CD1c-positive myeloid dendritic cell (primary cell): Measurements from ENCODE around the gene MRPS5.
"Not testable (repeated sequence)": the region's sequence is repeated elsewhere in the genome, so short reads cannot be mapped to it uniquely, and the experiment has no call there.

Experiments used
- DNase-seq: peaks from one replicate; pipeline ENCODE4 v3.0.0-alpha.2; 2016; ENCODE audit errors: extremely low spot score

The MRPS5 gene

DNA sequence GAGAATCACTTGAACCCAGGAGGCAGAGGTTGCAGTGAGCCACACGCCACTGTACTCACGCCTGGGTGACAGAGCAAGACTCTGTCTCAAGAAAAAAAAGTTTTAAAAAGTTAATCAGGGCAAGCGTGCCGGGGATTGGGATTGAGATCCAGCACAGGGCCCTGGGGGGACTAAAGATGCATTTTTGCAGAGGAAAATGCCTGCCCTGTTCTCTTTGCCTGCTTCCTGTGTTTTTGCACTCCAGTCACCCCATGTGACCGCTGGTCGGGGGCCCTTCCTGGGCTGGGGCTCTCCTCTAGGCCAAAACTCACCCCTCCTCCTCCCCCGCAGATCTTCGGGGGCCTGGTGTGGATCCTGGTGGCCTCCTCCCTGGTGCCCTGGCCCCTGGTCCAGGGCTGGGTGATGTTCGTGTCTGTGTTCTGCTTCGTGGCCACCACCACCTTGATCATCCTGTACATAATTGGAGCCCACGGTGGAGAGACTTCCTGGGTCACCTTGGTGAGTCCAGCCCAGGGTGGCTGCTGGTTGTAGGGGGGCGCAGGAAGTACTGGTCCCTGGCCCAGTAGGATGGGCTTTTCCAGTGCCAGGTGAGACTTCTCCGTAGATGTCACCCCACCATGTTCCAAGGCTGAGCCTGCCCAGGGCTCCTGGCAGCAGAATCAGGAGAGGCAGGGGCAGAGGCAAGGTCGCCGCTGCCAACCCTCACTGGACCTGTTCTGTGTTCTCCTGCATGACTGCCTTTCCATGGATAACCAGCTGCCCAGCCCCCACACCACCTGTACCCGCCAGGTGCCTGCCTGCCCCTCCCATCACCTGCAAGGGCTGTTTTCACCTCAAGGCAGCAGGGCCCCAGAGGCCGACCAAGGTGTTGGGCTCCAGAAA is 73.7 kb downstream of the MRPS5 start:
- no peak for DNase-seq

DNA sequence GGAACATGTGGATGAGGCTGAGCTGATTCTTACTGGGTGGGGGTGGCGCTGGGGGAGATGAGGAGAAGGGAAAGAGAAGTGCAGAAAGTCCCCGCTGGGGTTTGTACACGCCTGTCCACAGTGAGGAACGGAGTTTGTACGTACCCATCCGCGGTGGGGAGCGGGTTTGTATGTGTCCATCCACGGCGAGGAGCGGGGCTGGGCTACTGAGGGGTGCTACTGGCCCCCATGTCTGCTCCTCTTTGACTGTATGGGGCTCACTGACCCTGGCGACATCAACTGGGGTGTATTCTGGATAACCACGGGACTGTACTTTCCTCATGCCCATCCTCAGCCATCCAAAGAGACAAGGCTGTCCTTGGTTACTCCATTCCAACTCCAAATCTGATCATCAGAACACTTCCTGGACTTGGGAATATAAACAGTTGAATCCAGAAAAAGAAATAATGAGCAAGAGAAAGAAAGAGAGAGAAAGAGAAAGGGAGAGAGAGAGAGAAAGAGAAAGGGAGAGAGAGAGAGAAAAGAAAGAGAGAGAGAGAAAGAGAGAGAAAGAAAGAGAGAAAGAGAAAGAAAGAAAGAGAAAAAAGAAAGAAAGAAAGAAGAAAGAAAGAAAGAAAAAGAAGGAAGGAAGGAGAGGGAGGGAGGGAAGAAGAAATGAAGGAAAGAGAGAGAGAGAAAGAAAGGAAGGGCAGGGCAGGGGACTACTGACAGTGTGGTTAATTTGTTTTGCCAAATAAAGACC is 75.1 kb downstream of the MRPS5 start:
- DNase-seq = no peak

- DNase-seq = no peak
Measured at GRCh38 chr2:95044601-95045000, 77.0 kb downstream of the MRPS5 start.

DNA sequence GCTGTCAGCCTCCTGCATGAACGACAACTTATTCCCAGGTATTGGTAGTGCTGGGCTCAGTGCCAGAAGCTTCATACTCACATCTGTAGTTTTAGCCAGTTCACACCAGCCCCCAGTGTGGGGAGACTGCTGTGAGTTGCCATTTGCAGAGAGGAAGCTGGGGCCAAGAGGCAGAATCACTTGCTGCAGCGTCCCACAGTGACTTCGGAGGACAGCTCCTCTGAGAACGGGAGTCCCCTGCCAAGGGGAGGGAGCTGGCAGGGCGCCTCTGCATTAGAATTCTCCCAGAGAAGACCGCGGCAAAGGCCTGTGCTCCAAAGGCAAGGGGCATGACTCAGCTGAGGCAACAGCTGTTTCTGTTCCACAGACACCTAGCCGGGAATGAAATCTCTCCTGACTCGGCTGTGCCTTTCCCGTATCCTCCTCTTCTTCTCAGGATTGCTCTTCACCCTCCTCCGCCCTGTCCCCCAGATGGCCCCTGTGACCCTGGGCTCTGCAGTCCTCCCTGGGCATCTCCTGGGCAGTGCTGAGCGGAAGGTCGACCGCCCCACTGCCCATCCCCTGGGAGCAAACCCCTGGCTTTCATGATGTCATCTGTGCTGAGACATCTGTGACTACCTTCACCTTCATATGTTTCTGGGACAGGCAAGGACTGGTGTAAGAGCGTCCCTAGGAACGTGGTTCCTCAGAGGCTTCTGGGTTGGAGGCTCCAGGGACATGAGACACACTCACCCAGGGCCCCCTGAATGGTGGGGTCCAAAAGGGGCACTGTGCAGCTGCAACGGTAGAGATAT is 78.1 kb downstream of the MRPS5 start:
- no peak for DNase-seq

DNA sequence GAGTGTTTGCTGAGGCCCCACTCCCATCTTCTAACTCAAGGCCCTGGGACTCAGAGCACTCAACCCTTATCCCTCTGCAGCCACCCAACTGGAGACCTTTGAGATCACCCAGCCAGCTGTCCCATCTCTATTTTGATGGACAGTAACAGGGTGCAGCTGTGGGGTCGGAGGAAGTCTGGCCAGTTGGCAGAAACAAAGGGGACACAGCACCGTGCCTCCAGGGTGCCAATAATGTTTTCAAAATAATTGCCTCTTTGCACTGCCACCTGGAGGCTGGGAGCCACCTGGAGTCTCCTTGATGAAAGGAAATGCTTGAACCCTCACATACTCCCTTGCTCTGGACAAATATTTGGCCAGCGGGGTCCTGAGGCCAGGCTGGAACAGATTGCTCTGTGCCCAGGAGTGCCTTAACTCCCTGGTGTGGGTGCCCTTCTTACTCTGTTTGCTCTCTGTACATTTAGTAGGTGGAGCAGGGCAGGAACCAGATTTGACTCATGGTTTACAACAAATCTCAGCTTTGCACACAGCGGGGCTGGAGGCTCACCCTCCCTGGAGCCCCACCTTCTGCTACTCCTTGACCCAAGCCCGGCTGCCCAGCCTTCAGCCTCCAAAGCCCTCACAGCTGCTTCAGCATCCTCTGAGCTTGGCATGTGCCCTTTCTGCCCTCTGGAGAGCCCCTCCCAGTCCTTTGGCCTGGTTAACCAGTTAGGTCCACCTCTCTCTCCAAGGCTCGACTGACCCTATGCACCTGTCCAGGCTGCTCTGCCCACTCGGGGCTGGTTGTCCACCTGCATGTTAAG is 78.9 kb downstream of the MRPS5 start:
- DNase-seq = no peak

- no peak for DNase-seq
Measured at GRCh38 chr2:95041824-95042442, 79.7 kb downstream of the MRPS5 start.

DNA sequence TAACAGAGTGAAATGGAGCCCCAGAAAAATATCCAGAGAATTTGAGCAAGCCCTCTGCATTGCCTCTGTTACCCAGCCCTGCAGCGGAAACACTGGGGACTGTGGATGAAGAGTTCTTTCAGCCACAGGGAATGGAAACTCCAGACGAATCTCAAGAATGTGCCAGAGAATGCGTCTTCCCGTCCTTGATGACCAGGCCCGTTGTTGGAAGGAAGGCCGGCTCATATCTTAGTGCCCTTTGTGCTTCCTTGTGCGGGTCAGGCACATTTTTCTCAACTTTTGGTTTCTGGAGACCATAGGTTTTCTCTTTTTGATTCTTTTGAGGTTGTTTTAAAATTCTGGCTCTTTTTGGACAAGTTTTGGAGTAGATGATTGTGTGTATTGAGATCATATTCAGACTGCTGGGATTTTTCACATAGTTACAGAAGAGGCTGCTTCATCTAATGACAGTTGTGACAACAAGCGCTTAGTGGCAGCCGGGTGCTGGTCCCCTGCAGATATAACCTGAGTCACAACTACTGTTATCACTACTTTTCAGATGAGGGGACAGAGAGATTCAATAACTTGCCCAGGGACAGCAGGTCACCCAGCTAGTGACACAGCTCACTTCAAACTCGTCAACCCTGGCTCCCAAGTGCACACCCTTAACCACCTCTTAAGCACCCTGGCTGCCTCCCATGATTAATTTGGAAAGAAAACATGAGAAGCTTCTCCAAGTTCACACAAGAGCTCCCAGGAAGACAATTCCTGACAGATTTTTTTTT is 80.4 kb downstream of the MRPS5 start:
- DNase-seq = no peak

GRCh38 chr2:95040426-95040825 is 81.2 kb downstream of the MRPS5 start:
- DNase-seq = no peak

DNA sequence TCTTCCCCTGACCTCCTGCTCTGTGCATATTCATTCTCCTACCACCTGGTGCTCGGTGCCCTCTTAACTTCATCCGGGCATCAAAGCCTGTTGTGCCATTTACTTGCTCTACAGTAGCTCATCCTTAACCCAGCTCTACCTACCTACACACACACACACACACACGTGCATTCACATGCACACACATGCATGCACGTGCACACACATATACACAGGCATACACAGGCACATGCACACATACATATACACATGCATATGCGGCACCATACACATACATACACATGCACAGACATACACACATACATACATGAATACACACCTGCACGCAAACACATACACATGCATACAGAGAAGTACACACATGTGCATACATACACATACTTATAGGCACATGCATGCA is 81.6 kb downstream of the MRPS5 start:
- no peak for DNase-seq

DNA sequence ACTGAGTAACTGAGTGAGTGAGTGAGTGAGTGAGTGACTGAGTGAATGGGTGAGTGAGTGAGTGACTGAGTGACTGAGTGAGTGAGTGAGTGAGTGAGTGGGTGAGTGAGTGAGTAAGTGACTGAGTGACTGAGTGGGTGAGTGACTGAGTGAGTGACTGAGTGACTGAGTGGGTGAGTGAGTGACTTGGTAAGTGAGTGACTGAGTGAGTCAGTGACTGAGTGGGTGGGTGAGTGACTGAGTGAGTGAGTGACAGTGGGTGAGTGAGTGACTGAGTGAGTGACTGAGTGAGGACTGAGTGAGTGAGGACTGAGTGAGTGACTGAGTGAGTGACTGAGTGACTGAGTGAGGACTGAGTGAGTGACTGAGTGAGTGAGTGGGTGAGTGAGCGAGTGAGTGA is 82.2 kb downstream of the MRPS5 start:
- DNase-seq = no peak

- no peak for DNase-seq
Measured at GRCh38 chr2:95038635-95039298, 82.8 kb downstream of the MRPS5 start.

DNA sequence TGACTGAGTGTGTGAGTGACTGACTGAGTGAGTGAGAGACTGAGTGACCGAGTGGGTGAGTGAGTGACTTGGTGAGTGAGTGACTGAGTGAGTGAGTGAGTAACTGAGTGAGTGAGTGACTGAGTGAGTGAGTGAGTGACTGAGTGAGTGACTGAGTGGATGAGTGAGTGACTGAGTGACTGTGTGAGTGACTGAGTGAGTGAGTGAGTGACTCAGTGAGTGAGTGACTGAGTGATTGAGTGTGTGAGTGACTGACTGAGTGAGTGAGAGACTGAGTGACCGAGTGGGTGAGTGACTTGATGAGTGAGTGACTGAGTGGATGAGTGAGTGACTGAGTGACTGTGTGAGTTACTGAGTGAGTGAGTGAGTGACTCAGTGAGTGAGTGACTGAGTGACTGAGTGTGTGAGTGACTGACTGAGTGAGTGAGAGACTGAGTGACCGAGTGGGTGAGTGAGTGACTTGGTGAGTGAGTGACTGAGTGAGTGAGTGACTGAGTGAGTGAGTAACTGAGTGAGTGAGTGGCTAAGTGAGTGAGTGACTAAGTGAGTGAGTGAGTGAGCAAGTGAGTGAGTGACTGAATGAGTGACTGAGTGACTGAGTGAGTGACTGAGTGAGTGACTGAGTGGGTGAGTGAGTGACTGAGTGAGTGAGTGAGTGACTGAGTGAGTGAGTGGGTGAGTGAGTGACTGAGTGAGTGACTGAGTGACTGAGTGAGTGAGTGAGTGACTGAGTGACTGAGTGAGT is 83.6 kb downstream of the MRPS5 start:
- DNase-seq = not testable (repeated sequence)

- no peak for DNase-seq
Measured at GRCh38 chr2:95037384-95037839, 84.2 kb downstream of the MRPS5 start.

- DNase-seq = no peak
Measured at GRCh38 chr2:95036596-95037383, 84.8 kb downstream of the MRPS5 start.
